ENCODE results near the gene ZDHHC11B. TPM values are rescaled to one million over a fixed set of nuclear protein-coding genes. Genes with fewer than 3 reads are reported as not detected.
"Not testable (repeated sequence)": the region's sequence is repeated elsewhere in the genome, so short reads cannot be mapped to it uniquely, and the experiment has no call there.

Gene ZDHHC11B
- total RNA-seq, 1 donor from 2014 or later: 0.60 TPM

DNA sequence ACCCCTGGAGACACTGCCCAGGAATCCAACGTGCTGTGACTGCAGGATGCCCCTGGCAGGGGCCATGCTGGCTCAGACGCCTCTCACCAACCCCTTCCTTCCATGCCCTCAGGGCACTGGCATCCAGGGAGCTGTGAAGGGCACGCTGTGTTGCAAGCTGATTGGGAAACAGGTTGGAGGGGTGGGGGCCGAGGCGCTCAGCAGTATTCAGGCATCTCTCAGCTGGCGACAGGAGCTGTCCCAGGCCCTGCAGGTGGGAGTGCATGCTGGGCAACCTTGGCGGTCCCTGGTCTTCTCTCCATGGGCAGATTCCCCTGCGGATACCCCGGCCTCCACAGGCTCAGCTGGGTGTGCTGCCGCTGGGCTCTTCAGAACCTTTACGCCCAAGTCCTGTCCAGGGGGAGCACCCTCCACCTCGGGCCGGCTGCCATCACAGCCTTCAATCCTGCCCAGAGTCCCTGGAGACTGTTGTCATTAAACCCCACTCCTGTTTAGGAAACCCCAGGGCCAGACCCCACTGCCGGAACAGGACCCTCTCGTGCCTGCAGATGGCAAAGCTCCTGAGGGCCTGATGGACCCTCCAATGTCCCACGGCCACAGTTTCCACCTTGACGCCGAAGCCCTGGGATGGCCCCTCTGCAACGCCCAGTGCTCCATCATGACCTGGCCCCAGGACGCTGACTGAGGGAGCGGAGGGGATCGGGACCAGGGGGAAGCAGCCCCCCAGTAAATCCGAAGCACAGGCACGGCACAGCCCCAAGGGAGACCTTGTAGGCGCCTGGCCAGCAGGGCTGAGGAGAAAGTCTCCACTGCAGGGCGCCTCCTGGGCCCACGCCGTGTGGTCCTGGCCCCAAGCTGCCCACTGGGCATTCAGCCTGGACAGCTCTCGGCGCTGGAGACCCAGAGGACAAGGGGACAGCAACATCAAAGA lies 100.7 kb downstream of the ZDHHC11B start:
- no peaks in the 10 kb centered on the region for H3K9me3 Mint-ChIP-seq
- Histone ChIP-seq H3F3A (ENCODE audit: low read depth) (no peaks in the 10 kb centered on the region), H3K9ac (no peak overlapping the region), H3K4me1 (no peaks in the 10 kb centered on the region), H3K4me2 (no peak overlapping the region), H3K9me3 (ENCODE audit: low read depth) (no peaks in the 10 kb centered on the region), H4K20me1 (ENCODE audit: low read depth) (no peaks in the 10 kb centered on the region), H3K79me2 (ENCODE audit: low read depth) (no peaks in the 10 kb centered on the region), H3K27ac (no peak overlapping the region), H3K27me3 (no peaks in the 10 kb centered on the region), H3K4me3 (no peak overlapping the region), H3K36me3 (no peaks in the 10 kb centered on the region), H2AFZ (replicated peaks) (no peak overlapping the region)
- DNase-seq (ENCODE audit: low spot score): no peak
- H3K36me3 Mint-ChIP-seq: no peaks in the 10 kb centered on the region
- peaks cover 7% of the 10 kb centered on the region for H3K27me3 Mint-ChIP-seq (ENCODE audit: insufficient read depth, low read depth)
- no peak overlapping the region for H3K4me3 Mint-ChIP-seq
- TF ChIP-seq, protein P1, sequence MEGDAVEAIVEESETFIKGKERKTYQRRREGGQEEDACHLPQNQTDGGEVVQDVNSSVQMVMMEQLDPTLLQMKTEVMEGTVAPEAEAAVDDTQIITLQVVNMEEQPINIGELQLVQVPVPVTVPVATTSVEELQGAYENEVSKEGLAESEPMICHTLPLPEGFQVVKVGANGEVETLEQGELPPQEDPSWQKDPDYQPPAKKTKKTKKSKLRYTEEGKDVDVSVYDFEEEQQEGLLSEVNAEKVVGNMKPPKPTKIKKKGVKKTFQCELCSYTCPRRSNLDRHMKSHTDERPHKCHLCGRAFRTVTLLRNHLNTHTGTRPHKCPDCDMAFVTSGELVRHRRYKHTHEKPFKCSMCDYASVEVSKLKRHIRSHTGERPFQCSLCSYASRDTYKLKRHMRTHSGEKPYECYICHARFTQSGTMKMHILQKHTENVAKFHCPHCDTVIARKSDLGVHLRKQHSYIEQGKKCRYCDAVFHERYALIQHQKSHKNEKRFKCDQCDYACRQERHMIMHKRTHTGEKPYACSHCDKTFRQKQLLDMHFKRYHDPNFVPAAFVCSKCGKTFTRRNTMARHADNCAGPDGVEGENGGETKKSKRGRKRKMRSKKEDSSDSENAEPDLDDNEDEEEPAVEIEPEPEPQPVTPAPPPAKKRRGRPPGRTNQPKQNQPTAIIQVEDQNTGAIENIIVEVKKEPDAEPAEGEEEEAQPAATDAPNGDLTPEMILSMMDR (IDR thresholded peaks at IDR 0.05): no peak
- TF ChIP-seq EZH2 (IDR thresholded peaks at IDR 0.05) (no peak), EZH2phosphoT487 (IDR thresholded peaks at IDR 0.05) (no peak)
- no peak overlapping the region for H3K27ac Mint-ChIP-seq
- no peaks in the 10 kb centered on the region for H3K4me1 Mint-ChIP-seq

DNA sequence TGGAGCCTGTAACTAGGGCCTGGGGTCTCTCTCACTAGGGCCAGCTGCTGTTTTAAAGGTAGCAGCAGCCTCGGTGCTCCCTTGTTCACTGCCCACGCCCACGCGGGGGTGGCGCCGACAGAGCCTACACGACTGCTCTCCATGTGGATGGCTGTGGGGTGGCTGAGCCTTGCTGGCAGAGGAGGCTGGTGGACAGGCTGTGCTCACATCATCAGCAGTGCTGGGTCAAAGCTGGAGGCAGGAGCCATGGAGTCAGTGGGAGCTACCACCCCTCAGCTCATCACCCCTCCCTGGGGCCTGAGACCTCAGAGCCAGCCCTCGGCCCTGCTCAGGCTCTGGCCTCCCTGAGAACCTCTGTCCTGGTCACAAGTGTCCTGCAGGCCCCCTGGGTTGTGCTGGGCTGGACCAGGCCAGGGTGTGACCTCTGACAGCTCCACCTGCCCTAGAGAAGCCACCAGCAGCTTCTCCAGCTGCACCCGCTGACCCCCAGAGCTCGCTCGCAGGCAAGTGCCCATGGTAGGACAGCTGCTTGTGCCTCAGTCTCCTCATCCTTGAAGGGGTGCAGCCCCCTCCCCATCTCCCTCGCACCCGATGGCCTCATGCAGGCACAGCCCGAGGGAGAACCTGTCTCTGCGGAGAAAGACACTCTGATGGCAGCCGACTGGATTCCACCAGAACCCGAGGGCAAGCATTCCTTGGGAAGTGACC lies 101.7 kb downstream of the ZDHHC11B start:
- not testable (repeated sequence) for H3K4me2 ChIP-seq; H3K9me3 ChIP-seq (ENCODE audit: low read depth); H3K4me3 Mint-ChIP-seq; H3K4me3 ChIP-seq; H4K20me1 ChIP-seq (ENCODE audit: low read depth); DNase-seq (ENCODE audit: low spot score); H3K36me3 Mint-ChIP-seq; H3K4me1 Mint-ChIP-seq; H2AFZ ChIP-seq (replicated peaks); H3K27me3 ChIP-seq; H3K36me3 ChIP-seq; H3K27ac ChIP-seq; H3K9me3 Mint-ChIP-seq; H3K4me1 ChIP-seq; H3F3A ChIP-seq (ENCODE audit: low read depth); H3K9ac ChIP-seq; H3K79me2 ChIP-seq (ENCODE audit: low read depth); H3K27me3 Mint-ChIP-seq (ENCODE audit: insufficient read depth, low read depth)
- peak overlapping the region; percentile 72 for H3K27ac Mint-ChIP-seq

DNA sequence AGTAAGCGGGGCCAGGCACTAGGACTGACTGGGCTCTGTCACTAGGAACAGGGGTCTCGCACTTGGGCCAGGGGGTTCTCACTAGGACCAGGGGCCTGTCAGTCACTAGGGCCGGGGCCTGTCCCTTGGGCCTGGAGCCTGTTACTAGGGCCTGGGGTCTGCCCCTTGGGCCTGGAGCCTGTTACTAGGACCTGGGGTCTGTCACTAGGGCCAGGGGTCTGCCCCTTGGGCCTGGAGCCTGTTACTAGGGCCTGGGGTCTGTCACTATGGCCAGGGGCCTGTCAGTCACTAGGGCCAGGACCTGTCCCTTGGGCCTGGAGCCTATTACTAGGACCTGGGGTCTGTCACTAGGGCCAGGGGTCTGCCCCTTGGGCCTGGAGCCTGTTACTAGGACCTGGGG lies 102.3 kb downstream of the ZDHHC11B start:
- H3K27ac Mint-ChIP-seq; H3F3A ChIP-seq (ENCODE audit: low read depth); H3K4me3 Mint-ChIP-seq; H3K4me1 ChIP-seq; H2AFZ ChIP-seq (replicated peaks); H3K9ac ChIP-seq; H3K4me3 ChIP-seq; H3K4me1 Mint-ChIP-seq; H3K27me3 Mint-ChIP-seq (ENCODE audit: insufficient read depth, low read depth); H3K79me2 ChIP-seq (ENCODE audit: low read depth); H3K27me3 ChIP-seq; H3K36me3 ChIP-seq; H4K20me1 ChIP-seq (ENCODE audit: low read depth); H3K4me2 ChIP-seq; DNase-seq (ENCODE audit: low spot score); H3K36me3 Mint-ChIP-seq; H3K9me3 Mint-ChIP-seq; H3K9me3 ChIP-seq (ENCODE audit: low read depth); H3K27ac ChIP-seq: not testable (repeated sequence)

DNA sequence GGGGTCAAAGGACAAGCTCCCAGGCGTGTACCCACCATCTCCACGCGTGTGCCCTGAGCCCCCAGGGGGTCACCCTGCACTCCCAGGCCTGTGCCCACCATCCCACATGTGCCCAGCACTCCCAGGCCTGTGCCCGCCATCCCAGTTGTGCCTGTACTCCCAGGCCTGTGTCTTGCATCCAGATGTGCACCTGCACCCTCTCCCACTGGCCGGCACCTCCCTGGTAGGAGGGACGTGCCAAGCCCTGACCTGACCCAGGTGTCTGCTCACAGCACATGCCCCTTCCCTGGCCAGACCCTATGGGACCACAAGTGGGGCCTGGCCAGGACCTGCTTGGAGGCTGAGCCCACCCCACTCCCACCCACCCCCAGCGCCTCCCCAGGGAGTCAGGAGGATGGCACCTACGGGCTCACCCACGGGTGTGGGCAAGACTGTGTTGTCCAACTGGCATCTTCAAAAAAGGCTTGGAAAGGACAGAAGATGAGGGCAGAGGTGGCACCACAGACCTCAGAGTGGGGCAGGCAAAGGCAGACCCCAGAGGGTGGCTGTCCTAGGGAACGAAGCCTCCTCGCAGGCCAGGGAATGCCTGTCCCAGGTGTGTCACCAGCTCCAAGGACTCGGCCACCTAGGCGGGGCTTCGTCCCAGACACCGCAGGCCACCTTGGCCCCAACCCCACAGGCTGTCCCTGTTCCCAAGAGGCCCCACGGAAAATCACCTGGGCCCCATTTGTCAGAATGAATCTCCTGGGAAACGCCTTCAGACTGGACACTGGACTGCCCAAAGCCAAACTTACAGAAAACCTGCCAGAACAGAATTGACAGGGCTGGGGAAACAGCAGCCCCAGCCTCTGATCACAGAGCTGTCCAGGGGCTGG lies 103.0 kb downstream of the ZDHHC11B start:
- not testable (repeated sequence) for H3K4me1 Mint-ChIP-seq; H3K36me3 Mint-ChIP-seq; H3K9me3 ChIP-seq (ENCODE audit: low read depth); H4K20me1 ChIP-seq (ENCODE audit: low read depth); H3K4me3 Mint-ChIP-seq; H3K9ac ChIP-seq; H3K27ac Mint-ChIP-seq; H3K4me2 ChIP-seq; H3K27me3 Mint-ChIP-seq (ENCODE audit: insufficient read depth, low read depth); H3K79me2 ChIP-seq (ENCODE audit: low read depth); H3K9me3 Mint-ChIP-seq; H3K27ac ChIP-seq; H3K4me1 ChIP-seq; H3F3A ChIP-seq (ENCODE audit: low read depth); H3K27me3 ChIP-seq; DNase-seq (ENCODE audit: low spot score); H3K36me3 ChIP-seq; H3K4me3 ChIP-seq; H2AFZ ChIP-seq (replicated peaks)

DNA sequence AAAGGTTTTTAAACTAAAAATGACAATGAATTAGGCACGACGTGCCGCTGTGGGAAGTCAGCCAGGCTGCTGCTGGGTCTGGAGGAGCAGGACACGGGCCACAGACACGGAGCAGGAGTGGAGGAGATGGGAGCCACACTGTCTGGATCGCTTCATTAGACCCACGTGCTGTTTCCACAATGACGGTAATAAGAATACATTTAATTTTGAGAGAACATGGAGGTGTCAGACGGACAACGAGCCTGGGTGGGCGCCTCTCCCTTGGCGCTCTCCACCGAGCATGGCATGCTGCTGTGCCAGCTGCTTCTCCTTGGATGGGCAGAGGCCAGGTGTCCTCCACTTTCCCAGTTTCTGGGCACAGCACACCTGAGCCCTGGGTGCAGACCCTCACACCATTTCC lies 103.7 kb downstream of the ZDHHC11B start:
- H3F3A ChIP-seq (ENCODE audit: low read depth); H4K20me1 ChIP-seq (ENCODE audit: low read depth); H3K4me3 ChIP-seq; H3K4me2 ChIP-seq; H3K4me1 Mint-ChIP-seq; H3K27ac ChIP-seq; H3K9me3 ChIP-seq (ENCODE audit: low read depth); H3K27me3 Mint-ChIP-seq (ENCODE audit: insufficient read depth, low read depth); H3K4me1 ChIP-seq; H3K9me3 Mint-ChIP-seq; H2AFZ ChIP-seq (replicated peaks); H3K36me3 Mint-ChIP-seq; H3K27ac Mint-ChIP-seq; H3K9ac ChIP-seq; DNase-seq (ENCODE audit: low spot score); H3K79me2 ChIP-seq (ENCODE audit: low read depth); H3K36me3 ChIP-seq: not testable (repeated sequence)
- peaks cover 17% of the 10 kb centered on the region for H3K27me3 ChIP-seq
- peak overlapping the region; percentile 67 for H3K4me3 Mint-ChIP-seq

DNA sequence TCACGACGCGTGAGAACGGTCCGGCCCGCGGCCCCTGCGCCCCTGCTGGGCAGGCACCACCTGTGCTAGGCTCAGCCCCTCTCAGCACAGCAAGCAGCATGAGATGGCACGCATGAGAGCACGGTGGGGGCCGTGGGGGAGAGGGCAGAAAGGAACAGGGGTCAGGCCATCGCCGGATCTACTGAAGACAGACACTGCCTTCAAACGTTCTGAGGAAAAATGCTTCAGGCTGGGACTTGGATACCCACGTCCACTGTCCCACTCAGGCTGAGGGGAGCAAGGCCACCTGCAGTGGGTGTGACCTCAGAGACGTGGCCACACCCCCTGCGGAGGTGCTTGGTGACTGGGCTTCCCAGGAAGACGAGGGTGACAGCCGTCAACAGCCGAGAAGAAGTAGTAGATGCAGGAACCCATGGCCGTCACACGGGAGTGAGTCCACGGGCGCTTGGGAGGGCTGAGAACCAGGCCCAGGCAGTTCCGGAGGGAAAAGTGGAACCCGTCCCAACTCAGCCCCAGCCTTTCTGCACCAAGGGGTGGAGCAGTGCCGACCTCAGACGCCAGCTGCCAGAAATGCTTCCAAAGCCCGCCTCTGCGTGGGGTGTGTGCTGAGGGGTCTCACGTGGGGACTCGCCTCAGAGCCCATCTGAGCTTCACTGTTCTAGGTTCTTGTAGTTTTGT lies 104.3 kb downstream of the ZDHHC11B start:
- H3K27me3 ChIP-seq: peaks cover 20% of the 10 kb centered on the region
- not testable (repeated sequence) for H3K9me3 Mint-ChIP-seq; DNase-seq (ENCODE audit: low spot score); H3K4me3 Mint-ChIP-seq; H3K27ac ChIP-seq; H4K20me1 ChIP-seq (ENCODE audit: low read depth); H3K36me3 Mint-ChIP-seq; H3K4me3 ChIP-seq; H3K27ac Mint-ChIP-seq; H3F3A ChIP-seq (ENCODE audit: low read depth); H3K9ac ChIP-seq; H3K36me3 ChIP-seq; H3K4me1 ChIP-seq; H3K4me2 ChIP-seq; H3K27me3 Mint-ChIP-seq (ENCODE audit: insufficient read depth, low read depth); H3K79me2 ChIP-seq (ENCODE audit: low read depth); H3K9me3 ChIP-seq (ENCODE audit: low read depth); H3K4me1 Mint-ChIP-seq; H2AFZ ChIP-seq (replicated peaks)

All from neural progenitor cell (in vitro differentiated cells).